HepG2 (cell line): ENCODE results near the gene PIBF1.

Experiments used
- ATF7 ChIP-seq, 2 experiments: fragments of 450-650 bp in 1 of 2; sonication (generic) in 1 of 2; formaldehyde crosslinking in 1 of 2; IDR thresholded peaks; 2 replicates each; pipeline versions ENCODE4 v1.4.0 to v1.6.1; 2016 to 2020; ENCODE audit warnings: antibody characterized with exemption in 1 of 2, mild to moderate bottlenecking in 1 of 2, missing genetic modification reagents in 1 of 2
- ESRRA ChIP-seq: sonication (generic); formaldehyde crosslinking; IDR thresholded peaks from 2 replicates; pipeline ENCODE4 v1.5.1; 2020; ENCODE audit warnings: mild to moderate bottlenecking, low read depth, missing genetic modification reagents
- HMGXB4 ChIP-seq, 2 experiments: sonication (generic) in 1 of 2; formaldehyde crosslinking in 1 of 2; IDR thresholded peaks; 2 replicates each; pipeline versions ENCODE4 v1.4.0 to v1.6.1; 2018 to 2020; ENCODE audit warnings: missing genetic modification reagents in 2 of 2, borderline replicate concordance in 1 of 2, low read depth in 1 of 2, mild to moderate bottlenecking in 1 of 2, missing biosample characterization in 1 of 2
- PRDM15 ChIP-seq: sonication (generic); formaldehyde crosslinking; IDR thresholded peaks from 2 replicates; pipeline ENCODE4 v1.4.0; 2020; ENCODE audit warnings: missing genetic modification reagents
- ZNF687 ChIP-seq: sonication (generic); formaldehyde crosslinking; IDR thresholded peaks from 2 replicates; pipeline ENCODE4 v1.5.1; 2020; ENCODE audit warnings: mild to moderate bottlenecking, missing genetic modification reagents, moderate library complexity

- TF ChIP-seq ZNF687 (no peak), HMGXB4 (CRISPR knock-in tag; IDR thresholded peaks at IDR 0.05; ENCODE audit: borderline replicate concordance in 1 of 2, low read depth in 1 of 2) (no peak), ATF7 (IDR thresholded peaks at IDR 0.05) (no peak), ATF7 (CRISPR knock-in tag; IDR thresholded peaks at IDR 0.05) (no peak), ESRRA (CRISPR knock-in tag) (no peak), PRDM15 (CRISPR knock-in tag) (no peak)
These were observed 16.9 kb downstream of the PIBF1 start for GRCh38 chr13:72798817-72799216.
